Astrocyte of the spinal cord (primary cell): ENCODE measurements around the gene KANSL2.
"Not testable (repeated sequence)": the region's sequence is repeated elsewhere in the genome, so short reads cannot be mapped to it uniquely, and the experiment has no call there.

Experiments used
- DNase-seq: peaks from one replicate; pipeline ENCODE4 v3.0.0; 2011; ENCODE audit warnings: low read depth, low spot score
- H3K4me3 ChIP-seq: 2 replicates; pipeline ENCODE4 v1.5.1; 2011; ENCODE audit warnings: low read depth, mild to moderate bottlenecking, low read length, moderate library complexity
- in situ Hi-C: cut with HindIII; loops from 2 replicates; pipeline ENCODE4 v1.10.0; 2017; ENCODE audit warnings: low sequenced_read_pairs
- TF ChIP-seq, protein P1 (sequence below): IDR thresholded peaks from 2 replicates; pipeline ENCODE4 v1.5.1; 2012; ENCODE audit warnings: low read depth, mild to moderate bottlenecking, low read length, inconsistent platforms

The KANSL2 gene

DNA sequence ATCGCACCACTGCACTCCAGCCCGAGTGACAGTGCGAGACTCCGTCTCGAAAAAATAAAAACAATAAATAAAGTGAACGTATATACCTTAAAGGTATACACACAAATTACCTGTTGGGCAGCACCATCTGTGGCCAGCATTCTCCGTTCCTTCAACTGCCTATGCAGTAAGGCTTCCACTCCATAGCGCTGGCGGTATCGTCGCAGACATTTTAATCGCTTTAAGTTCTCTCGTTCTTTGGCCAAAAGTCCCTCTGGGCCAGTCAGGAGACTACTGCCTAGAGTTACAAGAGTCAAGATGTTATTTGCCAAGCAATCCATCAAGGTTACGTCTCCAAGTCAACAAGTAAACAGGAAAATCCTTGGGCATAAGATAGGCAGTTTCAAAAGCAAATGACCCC is 13.0 kb downstream of the KANSL2 start:
- no peak overlapping the region for H3K4me3 ChIP-seq
- TF ChIP-seq, protein P1, sequence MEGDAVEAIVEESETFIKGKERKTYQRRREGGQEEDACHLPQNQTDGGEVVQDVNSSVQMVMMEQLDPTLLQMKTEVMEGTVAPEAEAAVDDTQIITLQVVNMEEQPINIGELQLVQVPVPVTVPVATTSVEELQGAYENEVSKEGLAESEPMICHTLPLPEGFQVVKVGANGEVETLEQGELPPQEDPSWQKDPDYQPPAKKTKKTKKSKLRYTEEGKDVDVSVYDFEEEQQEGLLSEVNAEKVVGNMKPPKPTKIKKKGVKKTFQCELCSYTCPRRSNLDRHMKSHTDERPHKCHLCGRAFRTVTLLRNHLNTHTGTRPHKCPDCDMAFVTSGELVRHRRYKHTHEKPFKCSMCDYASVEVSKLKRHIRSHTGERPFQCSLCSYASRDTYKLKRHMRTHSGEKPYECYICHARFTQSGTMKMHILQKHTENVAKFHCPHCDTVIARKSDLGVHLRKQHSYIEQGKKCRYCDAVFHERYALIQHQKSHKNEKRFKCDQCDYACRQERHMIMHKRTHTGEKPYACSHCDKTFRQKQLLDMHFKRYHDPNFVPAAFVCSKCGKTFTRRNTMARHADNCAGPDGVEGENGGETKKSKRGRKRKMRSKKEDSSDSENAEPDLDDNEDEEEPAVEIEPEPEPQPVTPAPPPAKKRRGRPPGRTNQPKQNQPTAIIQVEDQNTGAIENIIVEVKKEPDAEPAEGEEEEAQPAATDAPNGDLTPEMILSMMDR, result no peak
- in situ Hi-C loops, result no loop called here
- DNase-seq, result no peak

DNA sequence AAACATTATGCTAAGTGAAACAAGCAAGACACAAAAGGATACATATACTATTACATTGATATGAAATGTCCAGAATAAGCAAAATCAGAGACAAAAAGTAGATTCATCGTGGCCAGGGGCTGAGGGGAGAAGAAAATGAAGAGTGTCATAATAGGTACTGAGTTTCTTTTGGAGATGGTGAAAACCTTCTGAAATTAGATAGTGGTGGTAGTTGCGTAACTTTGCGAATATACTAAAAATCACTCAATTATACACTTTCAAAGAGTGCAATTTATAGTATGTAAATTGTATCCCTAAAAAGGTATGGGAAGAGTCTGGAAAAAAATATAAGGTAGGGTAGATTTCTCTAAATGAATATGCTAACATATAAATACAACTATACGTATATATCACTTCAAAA is 22.2 kb downstream of the KANSL2 start:
- TF ChIP-seq, protein P1, result no peak
- no peak overlapping the region for H3K4me3 ChIP-seq
- in situ Hi-C loops, result no loop called here
- no peak for DNase-seq

DNA sequence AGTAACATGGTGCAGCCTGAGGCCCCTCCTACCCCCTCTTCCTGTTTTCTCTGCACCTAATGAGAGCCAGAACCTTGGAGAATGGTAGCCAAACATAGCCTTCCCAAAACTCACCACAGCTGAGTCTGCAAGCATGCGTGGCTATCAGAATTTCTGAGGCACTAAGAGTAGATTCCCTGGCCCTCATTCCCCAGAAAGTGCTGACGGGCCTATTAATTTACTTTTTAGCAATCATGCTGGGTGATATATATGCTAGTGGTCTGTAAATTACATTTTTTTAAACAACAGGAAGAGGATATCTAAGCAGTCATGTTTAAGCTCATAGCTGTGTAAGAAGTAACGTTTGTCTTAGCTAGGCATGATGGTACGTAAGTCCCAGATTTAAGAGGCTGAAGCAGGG is 30.4 kb downstream of the KANSL2 start:
- TF ChIP-seq, protein P1, result no peak
- DNase-seq, result no peak
- H3K4me3 ChIP-seq, result no peak overlapping the region
- in situ Hi-C loops, result no loop called here

DNA sequence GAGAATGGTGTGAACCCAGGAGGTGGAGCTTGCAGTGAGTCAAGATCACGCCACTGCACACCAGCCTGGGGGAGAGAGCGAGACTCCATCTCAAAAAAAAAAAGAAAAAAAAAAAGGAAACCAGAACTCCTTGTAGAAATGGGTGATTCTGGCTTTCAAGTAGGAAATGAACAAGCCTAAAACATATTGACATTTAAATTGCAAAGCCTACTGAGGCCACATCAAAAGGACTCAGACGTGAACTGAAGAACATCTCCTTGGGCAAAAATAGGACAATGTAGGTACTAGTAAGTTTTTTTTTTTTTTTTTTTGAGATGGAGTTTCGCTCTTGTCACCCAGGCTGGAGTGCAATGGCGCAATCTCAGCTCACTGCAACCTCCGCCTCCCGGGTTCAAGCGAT is 36.7 kb downstream of the KANSL2 start:
- in situ Hi-C loops, DNase-seq, H3K4me3 ChIP-seq: not testable (repeated sequence)

DNA sequence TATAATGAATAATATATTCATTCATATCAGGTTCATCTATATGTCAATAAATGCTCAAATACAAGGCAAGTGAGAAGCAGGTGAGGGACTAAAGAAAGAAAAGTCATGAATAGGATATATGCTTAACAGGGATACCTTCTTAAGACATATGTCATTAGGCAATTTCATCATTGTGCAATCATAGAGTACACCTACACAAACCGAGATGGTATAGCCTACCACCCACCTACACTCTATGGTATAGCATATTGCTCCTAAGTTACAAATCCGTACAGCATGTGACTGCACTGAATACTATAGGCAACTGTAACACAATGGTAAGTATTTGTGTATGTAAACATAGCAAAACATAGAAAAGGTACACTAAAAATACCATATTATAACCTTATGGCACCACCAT is 39.0 kb downstream of the KANSL2 start:
- DNase-seq, result no peak
- in situ Hi-C loops, result no loop called here
- no peak overlapping the region for H3K4me3 ChIP-seq
- TF ChIP-seq, protein P1, result no peak

DNA sequence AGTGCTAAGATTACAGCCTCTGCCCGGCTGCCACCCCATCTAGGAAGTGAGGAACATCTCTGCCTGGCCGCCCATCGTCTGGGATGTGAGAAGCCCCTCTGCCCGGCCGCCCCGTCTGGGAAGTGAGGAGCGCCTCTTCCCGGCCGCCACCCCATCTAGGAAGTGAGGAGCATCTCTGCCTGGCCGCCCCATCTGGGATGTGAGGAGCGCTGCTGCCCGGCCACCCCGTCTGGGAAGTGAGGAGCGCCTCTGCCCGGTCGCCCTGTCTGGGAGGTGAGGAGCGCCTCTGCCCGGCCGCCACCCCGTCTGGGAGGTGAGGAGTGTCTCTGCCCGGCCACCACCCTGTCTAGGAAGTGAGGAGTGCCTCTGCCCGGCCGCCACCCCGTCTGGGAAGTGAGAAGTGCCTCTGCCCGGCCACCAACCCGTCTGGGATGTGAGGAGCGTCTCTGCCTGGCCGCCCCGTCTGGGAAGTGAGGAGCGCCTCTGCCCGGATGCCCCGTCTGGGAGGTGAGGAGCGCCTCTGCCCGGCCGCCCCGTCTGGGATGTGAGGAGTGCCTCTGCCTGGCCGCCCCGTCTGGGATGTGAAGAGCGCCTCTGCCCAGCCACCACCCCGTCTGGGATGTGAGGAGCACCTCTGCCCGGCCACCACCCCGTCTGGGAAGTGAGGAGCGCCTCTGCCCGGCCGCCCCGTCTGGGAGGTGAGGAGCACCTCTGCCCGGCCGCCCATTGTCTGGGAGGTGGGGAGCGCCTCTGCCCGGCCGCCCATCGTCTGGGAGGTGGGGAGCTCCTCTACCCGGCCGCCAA is 40.1 kb downstream of the KANSL2 start:
- H3K4me3 ChIP-seq, DNase-seq, in situ Hi-C loops: not testable (repeated sequence)

DNA sequence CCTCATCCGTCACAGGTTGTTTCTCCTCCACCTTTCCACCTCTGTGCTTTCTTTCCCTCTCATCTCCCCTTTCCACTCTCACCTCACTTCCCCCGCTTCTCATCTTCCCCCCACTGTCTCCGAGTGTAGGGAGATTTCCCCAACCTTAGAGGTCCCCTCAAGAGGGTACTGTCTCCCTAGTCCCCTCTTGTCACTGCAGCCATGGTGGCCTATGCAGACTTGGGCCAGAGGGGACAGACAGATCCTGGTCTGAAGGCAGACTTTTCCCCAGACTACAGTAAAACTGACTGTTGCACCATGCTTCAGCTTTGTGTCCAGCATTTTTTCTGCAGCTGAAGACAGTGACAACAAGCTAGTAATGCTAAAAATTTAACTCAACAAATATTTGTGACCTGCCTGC is 41.2 kb downstream of the KANSL2 start:
- no peak for DNase-seq
- in situ Hi-C loops, result no loop called here
- H3K4me3 ChIP-seq, result no peak overlapping the region
- TF ChIP-seq, protein P1, result no peak

DNA sequence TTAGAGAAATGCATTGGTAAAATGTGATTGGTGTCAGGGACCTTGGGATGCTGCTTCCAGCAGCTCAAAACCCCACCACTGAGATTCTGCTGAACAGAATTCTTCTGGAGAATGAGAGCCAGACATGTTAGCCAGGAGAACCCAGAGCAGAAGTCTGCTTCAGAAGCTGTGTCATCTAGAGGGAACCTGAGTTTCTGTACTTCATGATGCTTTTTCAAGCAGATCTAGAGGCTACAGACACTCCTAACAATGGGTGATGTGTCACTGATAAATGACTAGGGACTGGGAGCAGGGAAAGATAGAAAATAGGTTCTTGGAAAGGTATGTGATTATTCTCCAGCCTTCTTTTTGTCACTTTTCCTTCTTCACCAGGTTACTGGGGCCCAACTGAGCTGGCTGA is 41.6 kb downstream of the KANSL2 start:
- TF ChIP-seq, protein P1, result no peak
- no peak for DNase-seq
- in situ Hi-C loops, result no loop called here
- H3K4me3 ChIP-seq, result no peak overlapping the region
